SK-N-SH (cell line): ENCODE results near the gene SLC35F1. TPM values are rescaled to one million over a fixed set of nuclear protein-coding genes. Genes with fewer than 3 reads are reported as not detected.

Source experiments
- CTCF ChIA-PET: fragments of 300-600, 350-600 bp; formaldehyde crosslinking; extraction: SDS; loops from one replicate; lab custom pipeline; 2021; lab: Yijun Ruan, JAX
- POLR2A ChIA-PET: fragments of 350-600 bp; sonication (Branson Sonifier 250); formaldehyde crosslinking; extraction: SDS; loops from one replicate; lab custom pipeline; 2020; ENCODE audit warnings: antibody characterized with exemption, inconsistent platforms; lab: Yijun Ruan, JAX
- DNase-seq: peaks from one replicate; pipeline ENCODE4 v3.0.0; 2012
- H2AFZ ChIP-seq: fragments of 200-600 bp; sonication (generic); 2 replicates; pipeline ENCODE4 v1.8.1; 2016; ENCODE audit warnings: antibody characterized with exemption, mild to moderate bottlenecking, low read depth
- H3F3A ChIP-seq: fragments of 200-600 bp; sonication (generic); replicated peaks from 2 replicates; pipeline ENCODE3; 2016; ENCODE audit warnings: antibody characterized with exemption, mild to moderate bottlenecking; ENCODE audit not compliant: insufficient read depth
- H3K27ac ChIP-seq, 2 experiments: fragments of 200-500 bp in 1 of 2; fragments of 200-600 bp in 1 of 2; sonication (Bioruptor generic) in 1 of 2; sonication (generic), shearing (Covaris generic) in 1 of 2; 2 replicates each; pipeline versions ENCODE4 v1.5.1 to v1.6.1; 2014 to 2016; ENCODE audit warnings: low read depth in 2 of 2, inconsistent platforms in 1 of 2, low read length in 1 of 2, mild to moderate bottlenecking in 1 of 2, mixed read lengths in 1 of 2
- H3K27me3 ChIP-seq: fragments of 200-600 bp; sonication (generic), shearing (Covaris generic); 2 replicates; pipeline ENCODE4 v1.6.1; 2016; ENCODE audit warnings: mixed run types; ENCODE audit not compliant: insufficient read depth
- H3K36me3 ChIP-seq, 2 experiments: fragments of 200-500 bp in 1 of 2; fragments of 200-600 bp in 1 of 2; sonication (Bioruptor generic) in 1 of 2; sonication (generic) in 1 of 2; replicated peaks in 1 of 2; 2 replicates each; pipeline versions ENCODE3 to v1.5.1; 2014 to 2016; ENCODE audit warnings: low read length in 1 of 2, mild to moderate bottlenecking in 1 of 2; ENCODE audit not compliant: insufficient read depth in 2 of 2, control insufficient read depth in 1 of 2
- H3K4me1 ChIP-seq, 2 experiments: fragments of 200-500 bp in 1 of 2; fragments of 200-600 bp in 1 of 2; sonication (Bioruptor generic) in 1 of 2; sonication (generic), shearing (Covaris generic) in 1 of 2; 2 replicates each; pipeline versions ENCODE4 v1.5.1 to v1.6.1; 2014 to 2016; ENCODE audit warnings: low read depth in 1 of 2, low read length in 1 of 2, mixed run types in 1 of 2; ENCODE audit not compliant: insufficient read depth in 2 of 2, control insufficient read depth in 1 of 2
- H3K4me2 ChIP-seq: fragments of 200-600 bp; sonication (generic), shearing (Covaris generic); 2 replicates; pipeline ENCODE4 v1.6.1; 2017; ENCODE audit warnings: mixed run types
- H3K4me3 ChIP-seq, 2 experiments: fragments of 200-500 bp in 1 of 2; fragments of 200-600 bp in 1 of 2; sonication (Bioruptor generic) in 1 of 2; sonication (generic), shearing (Covaris generic) in 1 of 2; 2 replicates each; pipeline versions ENCODE4 v1.5.1 to v1.8.1; 2014 to 2016; ENCODE audit warnings: low read depth in 2 of 2, inconsistent platforms in 1 of 2, low read length in 1 of 2, mild to moderate bottlenecking in 1 of 2, mixed read lengths in 1 of 2, moderate library complexity in 1 of 2
- H3K79me2 ChIP-seq: fragments of 200-600 bp; sonication (generic); 2 replicates; pipeline ENCODE4 v1.8.1; 2017; ENCODE audit warnings: mild to moderate bottlenecking; ENCODE audit not compliant: insufficient read depth
- H3K9ac ChIP-seq: fragments of 200-600 bp; sonication (generic); 2 replicates; pipeline ENCODE4 v1.6.1; 2017; ENCODE audit warnings: mixed run types
- H3K9me2 ChIP-seq: fragments of 200-600 bp; sonication (generic); 2 replicates; pipeline ENCODE4 v1.6.1; 2017; ENCODE audit warnings: mixed run types
- H3K9me3 ChIP-seq: fragments of 200-600 bp; sonication (generic); 2 replicates; pipeline ENCODE4 v1.6.1; 2017; ENCODE audit warnings: mixed run types, mild to moderate bottlenecking, moderate library complexity
- H4K20me1 ChIP-seq: fragments of 200-600 bp; sonication (generic); 2 replicates; pipeline ENCODE4 v1.6.1; 2017; ENCODE audit warnings: mild to moderate bottlenecking, mixed run types; ENCODE audit not compliant: insufficient read depth
- ELF1 ChIP-seq: IDR thresholded peaks from 2 replicates; pipeline ENCODE4 v1.4.0; 2012
- EP300 ChIP-seq, 2 experiments: IDR thresholded peaks; 2 replicates each; pipeline versions ENCODE4 v1.4.0 to v1.6.1; 2012; ENCODE audit warnings: borderline replicate concordance in 1 of 2, low read depth in 1 of 2, low read length in 1 of 2
- EZH2phosphoT487 ChIP-seq: fragments of 200-600 bp; sonication (generic); IDR thresholded peaks from 2 replicates; pipeline ENCODE4 v1.6.1; 2017; ENCODE audit warnings: low read depth, mixed run types, mild to moderate bottlenecking, antibody characterized with exemption, moderate library complexity, borderline replicate concordance
- FOSL2 ChIP-seq: IDR thresholded peaks from 2 replicates; pipeline ENCODE4 v1.4.0; 2012; ENCODE audit warnings: low read depth, mild to moderate bottlenecking, moderate library complexity, borderline replicate concordance
- FOXJ3 ChIP-seq: sonication (generic); formaldehyde crosslinking; IDR thresholded peaks from 2 replicates; pipeline ENCODE4 v1.5.1; 2020; ENCODE audit warnings: mild to moderate bottlenecking, missing genetic modification reagents
- GABPA ChIP-seq: IDR thresholded peaks from 2 replicates; pipeline ENCODE4 v1.4.0; 2012; ENCODE audit warnings: low read depth, mild to moderate bottlenecking
- MXI1 ChIP-seq: IDR thresholded peaks from 2 replicates; pipeline ENCODE4 v1.6.1; 2012; ENCODE audit warnings: mild to moderate bottlenecking, low read depth, low read length, improper control_type of control experiment
- NFIC ChIP-seq: IDR thresholded peaks from 2 replicates; pipeline ENCODE4 v1.4.0; 2012; ENCODE audit warnings: borderline replicate concordance
- POLR2AphosphoS5 ChIP-seq: IDR thresholded peaks from 2 replicates; pipeline ENCODE4 v1.6.1; 2012; ENCODE audit warnings: low read depth, low read length
- RXRA ChIP-seq: IDR thresholded peaks from 2 replicates; pipeline ENCODE4 v1.4.0; 2012; ENCODE audit warnings: low read depth, mild to moderate bottlenecking, borderline replicate concordance
- SIN3A ChIP-seq: IDR thresholded peaks from 2 replicates; pipeline ENCODE4 v1.6.1; 2012; ENCODE audit warnings: low read depth, mild to moderate bottlenecking, low read length, moderate library complexity, borderline replicate concordance
- TAF1 ChIP-seq: IDR thresholded peaks from 2 replicates; pipeline ENCODE4 v1.6.1; 2012; ENCODE audit warnings: low read depth, mild to moderate bottlenecking, low read length, moderate library complexity, borderline replicate concordance
- TCF12 ChIP-seq: IDR thresholded peaks from 2 replicates; pipeline ENCODE4 v1.4.0; 2012
- YY1 ChIP-seq: IDR thresholded peaks from 2 replicates; pipeline ENCODE4 v1.4.0; 2012; ENCODE audit warnings: low read depth, mild to moderate bottlenecking
- WGBS: methylation state at CpG from one replicate; pipeline ENCODE4 v1.1.6; 2017; ENCODE audit warnings: low lambda C conversion rate; 5-methylcytosine and 5-hydroxymethylcytosine counted together
- polyA plus RNA-seq, 3 experiments: library from polyadenylated mRNA; depleted of rRNA; stranded (reverse); fragments of >200 nt; gene quantifications; 2 replicates each; pipeline ENCODE4 v1.2.3, GENCODE V29; 2012
- TF ChIP-seq, protein P1 (sequence below): fragments of 200-600 bp; sonication (generic); IDR thresholded peaks from 2 replicates; pipeline ENCODE4 v1.6.1; 2017; ENCODE audit warnings: antibody characterized with exemption, mild to moderate bottlenecking, moderate library complexity
- TF ChIP-seq, protein P2 (sequence below): IDR thresholded peaks from 2 replicates; pipeline ENCODE4 v1.4.0; 2012; ENCODE audit warnings: low read depth
- TF ChIP-seq, protein P3 (sequence below): fragments of 150-350 bp; IDR thresholded peaks from 2 replicates; pipeline ENCODE4 v1.6.1; 2017; ENCODE audit warnings: antibody characterized with exemption, low read length, low read depth, borderline replicate concordance
- TF ChIP-seq, protein P4 (sequence below): IDR thresholded peaks from 2 replicates; pipeline ENCODE4 v1.4.0; 2012; ENCODE audit warnings: low read depth, borderline replicate concordance
- TF ChIP-seq, protein P5 (sequence below): IDR thresholded peaks from 2 replicates; pipeline ENCODE4 v1.4.0; 2012; ENCODE audit warnings: low read depth, borderline replicate concordance
- TF ChIP-seq, protein P6 (sequence below): IDR thresholded peaks from 2 replicates; pipeline ENCODE4; 2012

SLC35F1 gene
- polyA plus RNA-seq, 1 of the 3 experiments (the other 2 are of a cell fraction), result under 0.01 TPM

DNA sequence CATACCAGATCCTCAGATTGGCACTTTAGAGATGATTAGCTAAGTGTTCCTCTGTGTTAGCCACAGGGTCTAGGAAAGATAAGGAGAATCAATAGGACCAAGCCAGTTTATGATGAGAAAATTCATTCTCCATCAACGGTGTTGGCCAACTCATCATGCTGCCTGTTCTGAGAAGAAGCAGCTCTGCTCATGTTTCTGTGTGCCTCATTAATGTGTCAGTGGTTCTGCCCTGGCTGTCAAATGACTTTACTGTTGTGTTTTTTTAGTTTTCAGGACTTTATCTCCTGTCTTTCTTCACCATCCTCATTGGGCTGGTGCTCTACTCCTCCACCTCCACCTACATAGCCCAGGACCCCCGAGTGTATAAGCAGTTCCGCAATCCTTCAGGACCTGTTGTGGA, 406.7 kb downstream of the SLC35F1 start:
- H3K9me3 ChIP-seq, result no peaks in the 10 kb centered on the region
- 53% methylated on average over 3 of the region's 3 CpGs for WGBS
- TF ChIP-seq YY1 (no peak), EZH2phosphoT487 (no peak), EP300 (IDR thresholded peaks at IDR 0.05; ENCODE audit: borderline replicate concordance in 1 of 2, low read depth in 1 of 2, low read length in 1 of 2) (no peak), POLR2AphosphoS5 (no peak), TAF1 (no peak), TCF12 (no peak), NFIC (no peak), GABPA (no peak), FOXJ3 (no peak), MXI1 (no peak), FOSL2 (no peak), ELF1 (no peak), SIN3A (no peak), RXRA (no peak)
- TF ChIP-seq, protein P1, sequence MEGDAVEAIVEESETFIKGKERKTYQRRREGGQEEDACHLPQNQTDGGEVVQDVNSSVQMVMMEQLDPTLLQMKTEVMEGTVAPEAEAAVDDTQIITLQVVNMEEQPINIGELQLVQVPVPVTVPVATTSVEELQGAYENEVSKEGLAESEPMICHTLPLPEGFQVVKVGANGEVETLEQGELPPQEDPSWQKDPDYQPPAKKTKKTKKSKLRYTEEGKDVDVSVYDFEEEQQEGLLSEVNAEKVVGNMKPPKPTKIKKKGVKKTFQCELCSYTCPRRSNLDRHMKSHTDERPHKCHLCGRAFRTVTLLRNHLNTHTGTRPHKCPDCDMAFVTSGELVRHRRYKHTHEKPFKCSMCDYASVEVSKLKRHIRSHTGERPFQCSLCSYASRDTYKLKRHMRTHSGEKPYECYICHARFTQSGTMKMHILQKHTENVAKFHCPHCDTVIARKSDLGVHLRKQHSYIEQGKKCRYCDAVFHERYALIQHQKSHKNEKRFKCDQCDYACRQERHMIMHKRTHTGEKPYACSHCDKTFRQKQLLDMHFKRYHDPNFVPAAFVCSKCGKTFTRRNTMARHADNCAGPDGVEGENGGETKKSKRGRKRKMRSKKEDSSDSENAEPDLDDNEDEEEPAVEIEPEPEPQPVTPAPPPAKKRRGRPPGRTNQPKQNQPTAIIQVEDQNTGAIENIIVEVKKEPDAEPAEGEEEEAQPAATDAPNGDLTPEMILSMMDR, result no peak
- TF ChIP-seq, protein P2, sequence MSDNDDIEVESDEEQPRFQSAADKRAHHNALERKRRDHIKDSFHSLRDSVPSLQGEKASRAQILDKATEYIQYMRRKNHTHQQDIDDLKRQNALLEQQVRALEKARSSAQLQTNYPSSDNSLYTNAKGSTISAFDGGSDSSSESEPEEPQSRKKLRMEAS, result no peak
- TF ChIP-seq, protein P3, sequence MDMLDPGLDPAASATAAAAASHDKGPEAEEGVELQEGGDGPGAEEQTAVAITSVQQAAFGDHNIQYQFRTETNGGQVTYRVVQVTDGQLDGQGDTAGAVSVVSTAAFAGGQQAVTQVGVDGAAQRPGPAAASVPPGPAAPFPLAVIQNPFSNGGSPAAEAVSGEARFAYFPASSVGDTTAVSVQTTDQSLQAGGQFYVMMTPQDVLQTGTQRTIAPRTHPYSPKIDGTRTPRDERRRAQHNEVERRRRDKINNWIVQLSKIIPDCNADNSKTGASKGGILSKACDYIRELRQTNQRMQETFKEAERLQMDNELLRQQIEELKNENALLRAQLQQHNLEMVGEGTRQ, result no peak
- TF ChIP-seq, protein P4, sequence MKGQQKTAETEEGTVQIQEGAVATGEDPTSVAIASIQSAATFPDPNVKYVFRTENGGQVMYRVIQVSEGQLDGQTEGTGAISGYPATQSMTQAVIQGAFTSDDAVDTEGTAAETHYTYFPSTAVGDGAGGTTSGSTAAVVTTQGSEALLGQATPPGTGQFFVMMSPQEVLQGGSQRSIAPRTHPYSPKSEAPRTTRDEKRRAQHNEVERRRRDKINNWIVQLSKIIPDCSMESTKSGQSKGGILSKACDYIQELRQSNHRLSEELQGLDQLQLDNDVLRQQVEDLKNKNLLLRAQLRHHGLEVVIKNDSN, result no peak
- TF ChIP-seq, protein P5, sequence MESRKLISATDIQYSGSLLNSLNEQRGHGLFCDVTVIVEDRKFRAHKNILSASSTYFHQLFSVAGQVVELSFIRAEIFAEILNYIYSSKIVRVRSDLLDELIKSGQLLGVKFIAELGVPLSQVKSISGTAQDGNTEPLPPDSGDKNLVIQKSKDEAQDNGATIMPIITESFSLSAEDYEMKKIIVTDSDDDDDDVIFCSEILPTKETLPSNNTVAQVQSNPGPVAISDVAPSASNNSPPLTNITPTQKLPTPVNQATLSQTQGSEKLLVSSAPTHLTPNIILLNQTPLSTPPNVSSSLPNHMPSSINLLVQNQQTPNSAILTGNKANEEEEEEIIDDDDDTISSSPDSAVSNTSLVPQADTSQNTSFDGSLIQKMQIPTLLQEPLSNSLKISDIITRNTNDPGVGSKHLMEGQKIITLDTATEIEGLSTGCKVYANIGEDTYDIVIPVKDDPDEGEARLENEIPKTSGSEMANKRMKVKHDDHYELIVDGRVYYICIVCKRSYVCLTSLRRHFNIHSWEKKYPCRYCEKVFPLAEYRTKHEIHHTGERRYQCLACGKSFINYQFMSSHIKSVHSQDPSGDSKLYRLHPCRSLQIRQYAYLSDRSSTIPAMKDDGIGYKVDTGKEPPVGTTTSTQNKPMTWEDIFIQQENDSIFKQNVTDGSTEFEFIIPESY, result no peak
- TF ChIP-seq, protein P6, sequence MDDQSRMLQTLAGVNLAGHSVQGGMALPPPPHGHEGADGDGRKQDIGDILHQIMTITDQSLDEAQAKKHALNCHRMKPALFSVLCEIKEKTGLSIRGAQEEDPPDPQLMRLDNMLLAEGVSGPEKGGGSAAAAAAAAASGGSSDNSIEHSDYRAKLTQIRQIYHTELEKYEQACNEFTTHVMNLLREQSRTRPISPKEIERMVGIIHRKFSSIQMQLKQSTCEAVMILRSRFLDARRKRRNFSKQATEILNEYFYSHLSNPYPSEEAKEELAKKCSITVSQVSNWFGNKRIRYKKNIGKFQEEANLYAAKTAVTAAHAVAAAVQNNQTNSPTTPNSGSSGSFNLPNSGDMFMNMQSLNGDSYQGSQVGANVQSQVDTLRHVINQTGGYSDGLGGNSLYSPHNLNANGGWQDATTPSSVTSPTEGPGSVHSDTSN, result no peak
- H3K9ac ChIP-seq, result no peak overlapping the region
- H2AFZ ChIP-seq, result no peak overlapping the region
- H3K4me2 ChIP-seq, result no peak overlapping the region
- ChIA-PET CTCF (no interaction called here), POLR2A (no interaction called here)
- no peak overlapping the region for H3K4me3 ChIP-seq
- H3F3A ChIP-seq, result no peaks in the 10 kb centered on the region
- no peaks in the 10 kb centered on the region for H3K36me3 ChIP-seq
- no peaks in the 10 kb centered on the region for H3K9me2 ChIP-seq
- no peak for DNase-seq
- H3K27me3 ChIP-seq, result no peaks in the 10 kb centered on the region
- no peaks in the 10 kb centered on the region for H3K79me2 ChIP-seq
- no peaks in the 10 kb centered on the region for H4K20me1 ChIP-seq
- H3K27ac ChIP-seq, result no peak overlapping the region
- no peaks in the 10 kb centered on the region for H3K4me1 ChIP-seq
